ENCODE data around the gene TTLL3. TPM values are rescaled to one million over a fixed set of nuclear protein-coding genes. Genes with fewer than 3 reads are reported as not detected.

Gene TTLL3
- total RNA-seq, 1 donor from 2014 or later: 33.6 TPM

DNA sequence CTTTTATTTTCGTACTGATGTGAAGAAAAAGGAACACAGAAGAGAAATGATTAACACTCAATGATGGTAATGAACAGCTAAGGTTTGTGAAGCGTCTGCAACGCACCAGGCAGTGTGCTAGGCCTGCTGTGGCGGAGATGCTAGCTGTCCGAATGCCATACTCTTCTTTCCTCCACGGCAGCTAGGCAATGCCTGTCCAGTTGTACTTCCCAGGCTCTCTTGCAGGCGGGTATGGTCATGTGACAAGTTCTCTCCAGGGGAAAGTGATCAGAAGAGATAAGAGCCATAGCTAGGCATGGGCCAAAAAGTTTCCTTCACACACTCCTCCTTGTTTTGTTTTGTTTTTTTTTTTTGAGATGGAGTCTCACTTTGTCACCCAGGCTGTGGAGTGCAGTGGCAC is 24.5 kb upstream of the TTLL3 start:
- intact Hi-C loops (cut with micrococcal nuclease): loop anchor here (2.0 kb wide), 1 partner anchor 17 kb away; the partner anchor contains the start of gene CAMK1
- Mint-ChIP-seq H3K4me1 (ENCODE audit: low read depth) (peaks cover 41% of the 10 kb centered on the region), H3K36me3 (ENCODE audit: low read depth) (peaks cover 54% of the 10 kb centered on the region), H3K4me3 (no peak overlapping the region), H3K27me3 (ENCODE audit: insufficient read depth) (no peaks in the 10 kb centered on the region), H3K27ac (no peak overlapping the region), H3K9me3 (no peaks in the 10 kb centered on the region)
- no peak for DNase-seq (ENCODE audit: low spot score)

DNA sequence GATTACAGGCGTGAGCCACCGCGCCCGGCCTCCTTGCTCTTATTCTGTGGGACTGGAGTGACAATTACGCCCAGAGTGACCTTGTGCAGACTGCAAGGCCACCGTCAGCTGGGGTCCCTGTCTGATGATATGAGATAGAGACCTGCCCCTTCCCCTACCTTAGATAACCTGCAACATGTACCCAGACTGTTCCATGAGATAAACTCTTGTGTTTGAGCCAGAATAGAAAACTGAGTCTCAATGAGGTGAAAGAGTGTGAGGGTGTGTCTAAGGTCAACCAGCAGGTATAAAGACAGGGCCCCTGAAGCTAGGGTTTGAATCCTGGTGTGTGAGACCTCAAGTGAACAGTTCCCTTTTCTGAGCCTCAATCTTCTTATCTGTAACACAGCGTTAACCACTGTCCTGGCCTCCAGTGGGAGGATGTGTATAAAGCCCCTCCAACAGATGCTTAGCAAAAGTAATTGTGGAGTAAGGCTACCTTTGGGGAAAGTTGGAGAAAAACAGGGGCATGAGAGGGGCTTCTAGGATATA is 23.8 kb upstream of the TTLL3 start:
- no peaks in the 10 kb centered on the region for H3K9me3 Mint-ChIP-seq
- no peak for DNase-seq (ENCODE audit: low spot score)
- intact Hi-C loops (cut with micrococcal nuclease): loop anchor here (2.0 kb wide), 1 partner anchor 17 kb away; the partner anchor contains the start of gene CAMK1
- no peak overlapping the region for H3K4me3 Mint-ChIP-seq
- H3K36me3 Mint-ChIP-seq (ENCODE audit: low read depth): peaks cover 53% of the 10 kb centered on the region
- H3K27me3 Mint-ChIP-seq (ENCODE audit: insufficient read depth): no peaks in the 10 kb centered on the region
- peaks cover 41% of the 10 kb centered on the region for H3K4me1 Mint-ChIP-seq (ENCODE audit: low read depth)
- H3K27ac Mint-ChIP-seq: peak overlapping the region; percentile 46

DNA sequence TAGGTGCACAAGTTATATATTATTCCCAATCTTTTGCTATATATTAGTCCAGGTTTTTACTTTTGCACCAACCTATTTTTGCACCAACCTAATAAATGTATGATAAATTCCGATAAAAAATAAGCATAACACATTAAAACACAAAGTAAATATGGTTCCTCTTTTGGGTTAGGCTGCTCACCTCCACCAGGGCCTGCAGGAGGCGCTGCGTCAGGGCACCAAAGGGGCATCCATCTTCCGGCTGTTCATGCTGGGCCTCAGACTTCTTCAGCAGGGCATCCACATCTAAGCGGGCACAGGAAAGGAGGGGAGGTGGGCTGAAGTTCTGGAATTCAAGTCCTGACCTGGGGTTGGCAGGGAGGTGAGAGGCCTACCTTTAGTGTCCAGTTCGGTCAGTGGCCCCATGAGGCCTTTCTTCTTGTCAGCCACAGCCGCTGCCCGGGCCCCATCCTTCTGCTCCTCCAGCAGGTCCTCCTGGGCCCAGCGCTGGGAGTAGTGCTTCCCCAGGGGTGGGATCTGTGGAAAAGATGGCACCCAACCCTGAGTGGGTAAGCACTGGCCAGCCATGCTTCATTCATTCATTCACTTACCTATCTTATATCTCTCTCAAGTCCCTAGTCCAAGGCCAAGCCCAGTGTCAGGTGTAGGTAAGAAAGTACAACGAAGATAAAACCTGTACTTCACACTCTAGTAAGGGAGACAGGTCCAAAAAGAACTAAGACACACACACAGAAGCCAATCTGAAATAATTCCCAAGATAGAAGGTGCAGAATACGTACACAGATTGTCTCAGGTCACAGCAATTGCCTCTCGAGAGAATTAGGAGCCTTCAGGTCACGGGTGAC is 23.0 kb upstream of the TTLL3 start:
- no peaks in the 10 kb centered on the region for H3K9me3 Mint-ChIP-seq
- H3K4me1 Mint-ChIP-seq (ENCODE audit: low read depth): peaks cover 46% of the 10 kb centered on the region
- H3K36me3 Mint-ChIP-seq (ENCODE audit: low read depth): peaks cover 55% of the 10 kb centered on the region
- peak overlapping the region; percentile 94 for H3K27ac Mint-ChIP-seq
- no peak overlapping the region for H3K4me3 Mint-ChIP-seq
- DNase-seq (ENCODE audit: low spot score): no peak
- intact Hi-C loops (cut with micrococcal nuclease): loop anchor here (1.0 to 2.0 kb wide), 2 partner anchors 9 to 18 kb away; partner anchors contain the start of gene CAMK1
- no peaks in the 10 kb centered on the region for H3K27me3 Mint-ChIP-seq (ENCODE audit: insufficient read depth)

DNA sequence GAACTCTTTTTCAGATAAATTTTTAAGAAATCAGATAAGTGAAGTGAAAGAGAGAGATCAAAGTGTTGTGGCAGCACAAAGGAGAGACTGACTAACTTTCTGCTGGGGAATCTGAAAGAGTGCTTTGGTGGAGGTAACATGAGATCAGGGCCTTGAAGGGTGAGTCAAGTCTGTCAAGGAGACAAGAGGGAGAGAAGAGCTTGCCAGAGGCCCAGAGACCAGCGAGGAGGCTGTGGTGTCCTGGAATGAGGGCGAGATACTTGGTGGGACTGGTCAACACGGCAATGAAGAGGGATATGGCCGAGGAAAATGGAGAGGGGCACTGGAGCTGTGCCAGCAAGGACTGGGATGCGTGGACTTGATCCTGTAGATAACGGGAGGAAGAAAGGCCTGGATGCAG is 22.3 kb upstream of the TTLL3 start:
- Mint-ChIP-seq H3K4me3 (peak overlapping the region; percentile 12), H3K4me1 (ENCODE audit: low read depth) (peaks cover 46% of the 10 kb centered on the region)
- intact Hi-C loops (cut with micrococcal nuclease): loop anchor here (1.0 to 2.0 kb wide), 2 partner anchors 9 to 19 kb away; partner anchors contain the start of gene CAMK1

DNA sequence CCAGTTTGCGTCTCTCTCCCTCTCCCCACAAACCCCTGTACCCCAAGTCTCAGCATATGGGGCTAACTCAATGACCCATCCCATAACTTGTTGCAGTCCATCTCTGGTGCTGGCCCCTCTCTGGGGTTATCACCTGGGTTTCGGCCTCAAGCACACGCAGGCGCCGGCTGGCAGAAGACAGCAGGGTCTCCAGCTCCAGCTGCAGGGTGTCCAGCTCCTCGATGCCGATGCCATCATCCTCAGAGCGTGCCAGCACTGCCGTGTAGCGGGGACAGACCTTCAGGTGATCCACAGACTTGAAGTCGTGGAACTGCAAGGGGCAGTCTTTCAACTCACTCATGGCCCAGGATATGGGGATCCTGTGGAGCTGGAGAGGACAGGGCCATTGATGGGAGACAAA is 18.9 kb upstream of the TTLL3 start:
- Mint-ChIP-seq H3K27me3 (ENCODE audit: insufficient read depth) (no peaks in the 10 kb centered on the region), H3K4me3 (peak overlapping the region; percentile 99), H3K9me3 (no peaks in the 10 kb centered on the region), H3K27ac (peak overlapping the region; percentile 100), H3K36me3 (ENCODE audit: low read depth) (peaks cover 54% of the 10 kb centered on the region), H3K4me1 (ENCODE audit: low read depth) (peaks cover 62% of the 10 kb centered on the region)
- intact Hi-C loops (cut with micrococcal nuclease): loop anchor here (5.0 kb wide), 2 partner anchors 161 to 829 kb away; partner anchors contain the start of genes PRRT3 and RAD18
- DNase-seq (ENCODE audit: low spot score): no peak

More for the DNA sequence above, 22.3 kb upstream of the TTLL3 start:
- Mint-ChIP-seq H3K27me3 (ENCODE audit: insufficient read depth) (no peaks in the 10 kb centered on the region), H3K9me3 (no peaks in the 10 kb centered on the region), H3K27ac (peak overlapping the region; percentile 94), H3K36me3 (ENCODE audit: low read depth) (peaks cover 52% of the 10 kb centered on the region)
- no peak for DNase-seq (ENCODE audit: low spot score)

DNA sequence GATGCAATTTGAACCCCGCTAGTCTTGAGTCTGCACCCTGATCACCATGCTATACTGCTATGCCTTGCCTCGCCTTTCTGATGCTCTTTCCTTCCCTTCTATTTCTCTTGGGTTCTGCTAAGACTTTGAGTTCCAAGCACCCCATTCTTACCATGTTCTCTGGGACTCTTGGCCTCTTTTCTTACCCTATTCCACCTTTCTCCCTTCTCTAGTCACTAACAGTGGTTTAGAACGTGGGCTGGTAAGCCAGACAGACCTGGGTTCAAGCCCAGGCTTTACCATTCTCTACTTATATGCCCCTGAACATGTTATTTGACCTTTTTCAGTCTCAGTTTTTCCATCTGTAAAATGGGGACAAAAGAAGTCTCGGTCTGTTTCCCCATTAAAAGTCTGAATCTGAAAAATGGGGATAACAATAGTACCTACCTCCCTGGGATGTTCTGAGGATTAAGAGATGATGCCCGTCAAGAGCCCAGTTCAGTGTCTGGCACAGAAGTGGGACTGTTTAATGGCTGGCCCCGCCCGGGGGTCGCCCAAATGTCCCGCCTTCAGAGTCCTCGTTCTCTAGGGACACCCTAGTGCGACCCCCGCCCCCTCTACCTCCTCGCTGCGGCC is 18.2 kb upstream of the TTLL3 start:
- peaks cover 48% of the 10 kb centered on the region for H3K36me3 Mint-ChIP-seq (ENCODE audit: low read depth)
- H3K9me3 Mint-ChIP-seq: no peaks in the 10 kb centered on the region
- DNase-seq (ENCODE audit: low spot score): no peak
- no peaks in the 10 kb centered on the region for H3K27me3 Mint-ChIP-seq (ENCODE audit: insufficient read depth)
- H3K4me1 Mint-ChIP-seq (ENCODE audit: low read depth): peaks cover 57% of the 10 kb centered on the region
- H3K4me3 Mint-ChIP-seq: peak overlapping the region; percentile 99
- intact Hi-C loops (cut with micrococcal nuclease): loop anchor here (1.0 to 5.0 kb wide), 15 partner anchors 14 to 830 kb away; partner anchors contain the start of genes BRPF1, CRELD1, EMC3 and FANCD2
- H3K27ac Mint-ChIP-seq: peak overlapping the region; percentile 100

DNA sequence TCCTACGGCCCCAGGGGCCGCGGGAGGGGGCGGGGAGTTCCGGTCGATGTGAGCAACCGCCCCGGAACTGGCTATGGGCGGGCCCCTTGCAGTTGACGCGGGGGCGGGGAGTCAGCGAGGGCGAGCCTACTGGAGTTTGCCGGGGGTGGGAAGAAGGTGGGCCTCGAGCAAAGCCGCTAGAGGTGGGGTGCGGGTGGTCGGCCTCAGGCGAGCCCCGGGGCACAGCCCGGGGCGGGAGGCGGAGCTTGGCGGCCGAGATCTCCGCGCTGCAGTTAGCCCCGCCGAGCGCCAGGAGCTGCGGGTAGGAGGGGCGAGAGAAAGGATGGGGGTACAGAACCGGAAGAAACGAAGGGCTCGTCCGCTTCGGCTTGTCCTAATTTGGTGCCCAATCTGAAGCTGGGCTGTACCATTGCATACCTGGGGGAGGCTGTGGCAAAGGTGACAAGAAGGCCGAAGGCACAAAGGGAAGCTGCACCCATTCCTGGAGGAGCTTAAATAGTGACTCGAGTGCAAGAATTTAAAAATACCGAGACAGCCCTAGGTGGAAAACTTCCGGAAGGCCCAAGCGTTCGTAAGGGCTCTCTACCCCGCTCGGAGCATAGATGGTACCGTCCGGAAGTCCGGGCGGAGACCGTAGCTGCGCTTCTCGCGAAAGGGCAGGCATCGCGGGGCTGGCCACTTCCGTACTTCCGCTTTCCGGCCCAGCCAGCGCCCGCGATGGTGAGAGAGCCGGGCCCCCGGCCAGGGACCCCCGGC is 17.5 kb upstream of the TTLL3 start, which contains the start of the genes ARPC4 and TADA3:
Gene ARPC4 (plus strand): TSS at position 678 of the 756 bp plus-strand sequence. CDS start 40 bp downstream, at position 718.
Gene TADA3 (minus strand): TSS at position 69 of the 756 bp plus-strand sequence. CDS start 1,007 bp downstream, outside the sequence.
- peaks cover 49% of the 10 kb centered on the region for H3K36me3 Mint-ChIP-seq (ENCODE audit: low read depth)
- peak; percentile 89 for DNase-seq (ENCODE audit: low spot score)
- intact Hi-C loops (cut with micrococcal nuclease): loop anchor here (1.0 to 5.0 kb wide), 16 partner anchors 14 to 830 kb away; partner anchors contain the start of genes BRK1, BRPF1, CRELD1 and EMC3

DNA sequence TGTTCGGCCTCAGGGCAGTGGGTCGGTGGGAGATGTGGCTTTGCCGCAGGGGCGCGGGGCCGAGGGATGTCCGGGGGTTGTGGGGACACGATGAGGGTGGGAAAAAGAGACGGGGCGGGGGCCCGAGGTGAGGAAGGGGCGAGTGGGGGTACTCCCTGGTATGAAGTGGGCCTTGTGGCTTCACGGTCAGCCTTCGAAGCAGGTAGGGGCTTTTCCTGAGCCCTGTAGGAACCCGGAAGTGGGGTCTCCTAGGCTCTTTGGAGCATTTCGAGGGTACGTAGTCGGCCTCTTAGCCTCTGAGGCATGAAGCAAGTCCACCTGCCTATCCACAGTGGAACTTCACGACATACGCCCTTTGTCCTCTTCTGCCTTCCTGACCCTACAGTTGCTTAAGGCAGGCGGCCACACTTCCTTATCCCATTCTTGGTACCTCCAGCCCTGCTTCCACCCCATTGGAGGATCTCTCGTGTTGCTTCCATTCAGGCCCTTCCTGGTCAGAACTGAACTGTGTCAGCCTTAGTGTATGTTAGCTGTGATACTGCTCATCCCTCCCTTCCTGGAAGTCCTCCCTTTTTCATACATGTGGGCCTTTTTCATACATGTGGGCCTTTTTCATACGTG is 16.8 kb upstream of the TTLL3 start:
- DNase-seq (ENCODE audit: low spot score): peak; percentile 22
- intact Hi-C loops (cut with micrococcal nuclease): loop anchor here (1.0 to 5.0 kb wide), 8 partner anchors 52 to 831 kb away; partner anchors contain the start of genes BRK1, CRELD1, EMC3 and PRRT3
- Mint-ChIP-seq H3K4me3 (peak overlapping the region; percentile 99), H3K27me3 (ENCODE audit: insufficient read depth) (no peaks in the 10 kb centered on the region), H3K27ac (peak overlapping the region; percentile 100), H3K9me3 (no peaks in the 10 kb centered on the region), H3K36me3 (ENCODE audit: low read depth) (peaks cover 51% of the 10 kb centered on the region), H3K4me1 (ENCODE audit: low read depth) (peaks cover 54% of the 10 kb centered on the region)

More for the DNA sequence above, 17.5 kb upstream of the TTLL3 start, which contains the start of the genes ARPC4 and TADA3:
- Mint-ChIP-seq H3K27me3 (ENCODE audit: insufficient read depth) (no peaks in the 10 kb centered on the region), H3K4me1 (ENCODE audit: low read depth) (peaks cover 57% of the 10 kb centered on the region), H3K4me3 (peak within 1 kb of the TSS; percentile 99), H3K27ac (peak within 1 kb of the TSS; percentile 100), H3K9me3 (no peaks in the 10 kb centered on the region)

DNA sequence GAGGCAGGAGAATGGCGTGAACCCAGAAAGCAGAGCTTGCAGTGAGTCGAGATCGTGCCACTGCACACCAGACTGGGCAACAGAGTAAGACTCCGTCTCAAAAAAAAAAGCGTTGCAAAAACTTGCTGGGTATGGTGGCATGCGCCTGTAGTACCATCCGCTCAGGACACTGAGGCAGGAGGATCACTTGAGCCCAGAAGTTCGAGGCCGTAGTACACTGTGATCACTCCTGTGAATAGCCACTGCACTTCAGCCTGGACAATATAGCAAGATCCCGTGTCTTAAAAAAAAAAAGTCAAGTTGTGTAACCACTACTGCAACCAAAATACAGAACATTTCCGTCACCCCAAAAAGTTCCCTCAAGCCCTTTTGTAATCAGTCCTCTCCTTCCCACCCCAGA is 15.7 kb upstream of the TTLL3 start:
- H3K9me3 Mint-ChIP-seq: no peaks in the 10 kb centered on the region
- intact Hi-C loops (cut with micrococcal nuclease): loop anchor here (5.0 kb wide), 2 partner anchors 158 to 832 kb away; partner anchors contain the start of genes PRRT3 and RAD18
- peaks cover 54% of the 10 kb centered on the region for H3K4me1 Mint-ChIP-seq (ENCODE audit: low read depth)
- no peak for DNase-seq (ENCODE audit: low spot score)
- peak overlapping the region; percentile 99 for H3K4me3 Mint-ChIP-seq
- H3K27me3 Mint-ChIP-seq (ENCODE audit: insufficient read depth): no peaks in the 10 kb centered on the region
- H3K27ac Mint-ChIP-seq: peak overlapping the region; percentile 77
- H3K36me3 Mint-ChIP-seq (ENCODE audit: low read depth): peaks cover 48% of the 10 kb centered on the region

DNA sequence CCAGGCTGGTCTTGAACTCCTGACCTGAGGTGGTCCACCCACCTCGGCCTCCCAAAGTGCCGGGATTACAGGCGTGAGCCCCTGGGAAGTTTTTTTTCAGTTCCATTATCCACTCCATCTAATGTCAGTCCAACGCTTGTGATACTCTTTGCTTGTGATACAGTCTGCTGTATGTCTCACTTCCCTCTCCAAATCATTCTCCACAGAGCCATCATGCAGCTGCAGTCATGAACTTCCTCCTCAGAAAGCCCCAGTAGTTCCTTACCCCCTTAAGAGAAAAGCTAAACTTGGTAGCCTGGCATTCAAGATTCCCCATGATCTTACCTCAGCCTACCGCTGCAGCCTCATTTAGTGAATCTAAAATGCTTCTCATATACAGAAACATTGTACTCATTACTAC is 14.9 kb upstream of the TTLL3 start:
- Mint-ChIP-seq H3K27me3 (ENCODE audit: insufficient read depth) (no peaks in the 10 kb centered on the region), H3K4me3 (peak overlapping the region; percentile 99), H3K9me3 (no peaks in the 10 kb centered on the region), H3K27ac (peak overlapping the region; percentile 73), H3K4me1 (ENCODE audit: low read depth) (peaks cover 50% of the 10 kb centered on the region), H3K36me3 (ENCODE audit: low read depth) (peaks cover 50% of the 10 kb centered on the region)
- intact Hi-C loops (cut with micrococcal nuclease): no loop called here
- no peak for DNase-seq (ENCODE audit: low spot score)

DNA sequence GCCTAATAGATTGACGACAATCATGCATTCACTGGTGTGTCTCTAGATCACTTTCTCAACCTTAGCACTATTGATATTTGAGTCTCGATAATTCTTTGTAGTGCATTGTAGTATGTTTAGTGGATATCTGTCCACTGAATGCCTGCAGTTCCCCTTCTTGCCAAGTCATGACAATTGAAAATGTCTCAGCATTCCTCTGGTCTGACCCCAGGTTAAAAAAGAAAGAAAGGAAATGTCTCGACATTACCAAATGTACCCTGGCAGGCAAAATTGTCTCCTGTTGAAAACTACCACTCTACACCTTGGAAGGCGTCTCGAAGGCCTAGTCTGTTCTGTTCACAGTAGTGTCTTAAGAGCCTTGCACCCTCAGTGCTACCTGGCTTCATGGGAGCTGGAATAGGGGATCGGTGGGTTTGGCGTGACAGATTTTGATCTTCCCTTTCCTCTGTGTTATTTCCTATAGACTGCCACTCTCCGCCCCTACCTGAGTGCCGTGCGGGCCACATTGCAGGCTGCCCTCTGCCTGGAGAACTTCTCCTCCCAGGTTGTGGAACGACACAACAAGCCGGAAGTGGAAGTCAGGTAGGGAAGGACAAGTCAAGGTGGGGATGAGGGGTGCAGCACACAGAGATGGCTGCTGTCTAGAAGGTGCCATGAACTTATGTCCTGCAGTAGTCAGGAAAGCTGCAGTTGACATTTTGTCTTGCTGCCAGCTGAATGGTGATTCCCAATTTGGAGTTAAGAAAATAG is 12.7 kb upstream of the TTLL3 start:
- Mint-ChIP-seq H3K4me3 (no peak overlapping the region), H3K27me3 (ENCODE audit: insufficient read depth) (no peaks in the 10 kb centered on the region), H3K27ac (peak overlapping the region; percentile 52), H3K9me3 (no peaks in the 10 kb centered on the region), H3K36me3 (ENCODE audit: low read depth) (peaks cover 49% of the 10 kb centered on the region), H3K4me1 (ENCODE audit: low read depth) (peaks cover 32% of the 10 kb centered on the region)
- DNase-seq (ENCODE audit: low spot score): no peak
- intact Hi-C loops (cut with micrococcal nuclease): no loop called here
